Choroid plexus epithelial cell (primary cell): ENCODE data around the gene GSKIP.

ENCODE experiments used
- DNase-seq: peaks from one replicate; pipeline ENCODE4 v3.0.0-alpha.2; 2010; ENCODE audit warnings: low read depth
- H3K4me3 ChIP-seq: 2 replicates; pipeline ENCODE4 v1.5.1; 2011; ENCODE audit warnings: low read depth, mild to moderate bottlenecking, control low read depth, low read length, moderate library complexity
- CTCF ChIP-seq: conservative IDR thresholded peaks from 2 replicates; pipeline ENCODE4 v1.5.1; 2011; ENCODE audit warnings: low read depth, mild to moderate bottlenecking, control low read depth, inconsistent platforms, low read length, moderate library complexity

GSKIP gene

DNA sequence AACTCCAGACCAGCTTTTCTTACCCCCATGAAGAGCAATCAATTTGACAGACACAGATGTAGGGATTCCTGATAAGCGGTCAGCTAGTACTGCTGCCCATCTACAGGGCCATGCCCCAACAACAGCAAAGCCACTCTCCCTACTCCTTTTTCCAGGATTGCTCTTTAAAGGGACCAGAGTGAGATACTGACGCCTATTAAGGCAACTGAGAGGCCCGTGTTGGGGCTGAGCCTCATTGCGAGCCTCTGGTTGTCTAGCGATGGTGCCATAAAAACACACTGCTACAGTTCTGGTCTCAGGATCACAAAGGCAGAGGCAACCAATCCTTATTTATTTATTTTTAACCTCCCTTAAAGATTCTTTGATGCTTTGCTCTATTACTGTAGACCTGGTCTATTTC, 59.7 kb downstream of the GSKIP start:
- DNase-seq, result no peak
- TF ChIP-seq CTCF, result no peak
- no peak overlapping the region for H3K4me3 ChIP-seq

- no peak for DNase-seq
- TF ChIP-seq CTCF, result no peak
These were observed 60.3 kb downstream of the GSKIP start for GRCh38 chr14:96423446-96424108.

DNA sequence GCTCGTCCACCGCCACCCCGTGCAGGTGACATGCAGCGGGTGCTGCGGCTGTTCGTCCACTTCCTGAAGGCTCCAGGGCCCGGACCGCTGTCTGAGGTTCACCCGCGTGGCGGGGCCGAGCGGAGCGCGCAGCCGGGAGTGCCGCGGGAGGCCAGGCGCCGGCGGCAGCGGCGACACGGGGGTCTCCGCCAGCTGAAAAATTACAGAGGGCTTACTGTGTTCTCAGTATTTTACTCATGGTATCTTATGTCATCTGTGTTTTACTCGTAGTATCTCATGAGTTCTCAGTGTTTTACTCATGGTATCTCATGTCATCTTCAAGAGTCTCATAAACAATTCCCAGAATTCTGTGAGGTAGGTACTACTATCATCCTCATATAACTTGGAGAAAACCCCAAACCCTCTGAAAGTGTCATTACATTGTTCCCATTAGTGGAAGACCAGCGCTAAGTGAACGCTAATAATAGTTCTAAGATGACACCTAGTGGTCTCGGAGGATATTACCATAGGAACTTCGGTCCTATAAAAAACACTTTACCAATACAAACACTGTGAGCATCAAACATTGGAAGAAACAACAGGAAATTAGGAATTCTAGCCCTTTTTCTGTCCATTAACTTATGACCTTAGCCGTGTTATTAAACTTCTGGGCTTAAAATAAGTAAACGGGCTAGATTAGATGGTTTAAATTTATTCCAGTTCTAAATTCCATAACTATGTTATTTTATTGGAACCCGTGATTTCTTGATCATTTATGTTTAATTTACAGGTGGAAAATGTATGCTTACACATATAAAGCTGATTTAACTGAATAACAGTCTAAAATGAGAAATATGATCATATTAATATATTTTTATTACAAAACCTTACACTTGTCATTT, 61.0 kb downstream of the GSKIP start:
- H3K4me3 ChIP-seq, result peak overlapping the region; percentile 50
- peak; percentile 87 for DNase-seq
- TF ChIP-seq CTCF, result peak; percentile 69

More at GRCh38 chr14:96423446-96424108, 60.3 kb downstream of the GSKIP start:
- peak overlapping the region; percentile 50 for H3K4me3 ChIP-seq

- no peak overlapping the region for H3K4me3 ChIP-seq
- no peak for TF ChIP-seq CTCF
- DNase-seq, result no peak
These were observed 70.7 kb downstream of the GSKIP start for GRCh38 chr14:96434040-96434439.
